GM21360 (cell line): Measurements from ENCODE around the gene FOXK1.

Experiments used
- ATAC-seq: cut with Tn5 transposase; IDR thresholded peaks from one replicate; pipeline ENCODE4 v1.9.1; 2021; ENCODE audit warnings: mild to moderate bottlenecking, moderate library complexity; ENCODE audit not compliant: unreplicated experiment

FOXK1 gene

GRCh38 chr7:4694305-4694704, 12.2 kb downstream of the FOXK1 start:
- ATAC-seq, result no peak

- no peak for ATAC-seq
Observed at GRCh38 chr7:4698707-4699275, 16.7 kb downstream of the FOXK1 start.

GRCh38 chr7:4699841-4700240, 17.7 kb downstream of the FOXK1 start:
- ATAC-seq, result no peak

GRCh38 chr7:4700577-4701235, 18.6 kb downstream of the FOXK1 start:
- ATAC-seq, result no peak

GRCh38 chr7:4702961-4703512, 20.9 kb downstream of the FOXK1 start:
- no peak for ATAC-seq

GRCh38 chr7:4703532-4703931, 21.4 kb downstream of the FOXK1 start:
- ATAC-seq, result no peak

GRCh38 chr7:4706384-4707216, 24.5 kb downstream of the FOXK1 start:
- ATAC-seq, result no peak

GRCh38 chr7:4707217-4707741, 25.2 kb downstream of the FOXK1 start:
- ATAC-seq, result no peak

GRCh38 chr7:4707980-4708411, 25.9 kb downstream of the FOXK1 start:
- ATAC-seq, result no peak

- no peak for ATAC-seq
Observed at GRCh38 chr7:4709187-4709586, 27.1 kb downstream of the FOXK1 start.

GRCh38 chr7:4711093-4711492, 29.0 kb downstream of the FOXK1 start:
- no peak for ATAC-seq

GRCh38 chr7:4711634-4712033, 29.5 kb downstream of the FOXK1 start:
- ATAC-seq, result no peak

- peak; percentile 45 for ATAC-seq
Observed at GRCh38 chr7:4712281-4713182, 30.4 kb downstream of the FOXK1 start.

- ATAC-seq, result peak; percentile 52
Observed at GRCh38 chr7:4713183-4713784, 31.2 kb downstream of the FOXK1 start.

- no peak for ATAC-seq
Observed at GRCh38 chr7:4714161-4714700, 32.1 kb downstream of the FOXK1 start.

GRCh38 chr7:4714767-4715409, 32.8 kb downstream of the FOXK1 start:
- ATAC-seq, result no peak

GRCh38 chr7:4715410-4715776, 33.3 kb downstream of the FOXK1 start:
- ATAC-seq, result no peak

- no peak for ATAC-seq
Observed at GRCh38 chr7:4716946-4717795, 35.1 kb downstream of the FOXK1 start.
